ENCODE measurements around the gene KANSL1L.

The KANSL1L gene

GRCh38 chr2:209977386-209978239, 193.6 kb downstream of the KANSL1L start:
- no peak overlapping the region for H3K27ac Mint-ChIP-seq
- peaks cover 8% of the 10 kb centered on the region for H3K27me3 Mint-ChIP-seq
- no peak for DNase-seq

GRCh38 chr2:209976698-209977385, 194.4 kb downstream of the KANSL1L start:
- H3K4me3 Mint-ChIP-seq, result no peak overlapping the region

More at GRCh38 chr2:209977386-209978239, 193.6 kb downstream of the KANSL1L start:
- CTCF ChIA-PET, result interaction anchor here (1.1 to 6.7 kb wide), 5 partner anchors 204 to 224 kb away, joined by 3 to 55 read pairs (median 6); no protein-coding TSS in a partner anchor
- Mint-ChIP-seq H3K4me3 (no peak overlapping the region), H3K4me1 (no peaks in the 10 kb centered on the region), H3K9me3 (no peaks in the 10 kb centered on the region), H3K36me3 (no peaks in the 10 kb centered on the region)

GRCh38 chr2:209974576-209974975, 196.6 kb downstream of the KANSL1L start:
- Mint-ChIP-seq H3K27me3 (peaks cover 8% of the 10 kb centered on the region), H3K4me3 (no peak overlapping the region), H3K4me1 (no peaks in the 10 kb centered on the region), H3K27ac (no peak overlapping the region), H3K9me3 (no peaks in the 10 kb centered on the region), H3K36me3 (no peaks in the 10 kb centered on the region)
- DNase-seq, result no peak
- CTCF ChIA-PET, result interaction anchor here (1.0 to 6.7 kb wide), 2 partner anchors 16 to 223 kb away, joined by 3 to 55 read pairs; no protein-coding TSS in a partner anchor

More at GRCh38 chr2:209976698-209977385, 194.4 kb downstream of the KANSL1L start:
- CTCF ChIA-PET, result interaction anchor here (0.6 to 6.7 kb wide), 7 partner anchors 16 to 227 kb away, joined by 3 to 55 read pairs (median 5); no protein-coding TSS in a partner anchor
- no peak overlapping the region for H3K27ac Mint-ChIP-seq
- peaks cover 5% of the 10 kb centered on the region for H3K27me3 Mint-ChIP-seq
- no peaks in the 10 kb centered on the region for H3K9me3 Mint-ChIP-seq
- H3K36me3 Mint-ChIP-seq, result no peaks in the 10 kb centered on the region
- H3K4me1 Mint-ChIP-seq, result no peaks in the 10 kb centered on the region
- DNase-seq, result no peak

- H3K36me3 Mint-ChIP-seq, result no peaks in the 10 kb centered on the region
- no peaks in the 10 kb centered on the region for H3K9me3 Mint-ChIP-seq
- no peak for DNase-seq
- H3K27me3 Mint-ChIP-seq, result peaks cover 8% of the 10 kb centered on the region
- no peak overlapping the region for H3K4me3 Mint-ChIP-seq
- no peaks in the 10 kb centered on the region for H3K4me1 Mint-ChIP-seq
- CTCF ChIA-PET, result no interaction called here
- no peak overlapping the region for H3K27ac Mint-ChIP-seq
These were observed 197.9 kb downstream of the KANSL1L start for GRCh38 chr2:209973328-209973727.

All from activated naive CD4-positive, alpha-beta T cell treated with anti-CD3 and anti-CD28 coated beads, Interleukin-2, amount 10 ng/mL, durations not matched to agents 7 days and 5 days (primary cell).